OCI-LY7 (cell line): ENCODE data around the gene CUL4A.

Experiments
- EZH2phosphoT487 ChIP-seq: fragments of 200-600 bp; sonication (generic); IDR thresholded peaks from 2 replicates; pipeline ENCODE4 v1.6.1; 2018; ENCODE audit warnings: low read depth, borderline replicate concordance, mild to moderate bottlenecking, mixed run types, antibody characterized with exemption, low read length, moderate library complexity, mixed read lengths
- TF ChIP-seq, protein P1 (sequence below): fragments of 200-600 bp; sonication (generic); conservative IDR thresholded peaks from 2 replicates; pipeline ENCODE4 v1.5.1; 2014; ENCODE audit warnings: mild to moderate bottlenecking, antibody characterized with exemption, low read length, moderate library complexity, mixed read lengths

DNA sequence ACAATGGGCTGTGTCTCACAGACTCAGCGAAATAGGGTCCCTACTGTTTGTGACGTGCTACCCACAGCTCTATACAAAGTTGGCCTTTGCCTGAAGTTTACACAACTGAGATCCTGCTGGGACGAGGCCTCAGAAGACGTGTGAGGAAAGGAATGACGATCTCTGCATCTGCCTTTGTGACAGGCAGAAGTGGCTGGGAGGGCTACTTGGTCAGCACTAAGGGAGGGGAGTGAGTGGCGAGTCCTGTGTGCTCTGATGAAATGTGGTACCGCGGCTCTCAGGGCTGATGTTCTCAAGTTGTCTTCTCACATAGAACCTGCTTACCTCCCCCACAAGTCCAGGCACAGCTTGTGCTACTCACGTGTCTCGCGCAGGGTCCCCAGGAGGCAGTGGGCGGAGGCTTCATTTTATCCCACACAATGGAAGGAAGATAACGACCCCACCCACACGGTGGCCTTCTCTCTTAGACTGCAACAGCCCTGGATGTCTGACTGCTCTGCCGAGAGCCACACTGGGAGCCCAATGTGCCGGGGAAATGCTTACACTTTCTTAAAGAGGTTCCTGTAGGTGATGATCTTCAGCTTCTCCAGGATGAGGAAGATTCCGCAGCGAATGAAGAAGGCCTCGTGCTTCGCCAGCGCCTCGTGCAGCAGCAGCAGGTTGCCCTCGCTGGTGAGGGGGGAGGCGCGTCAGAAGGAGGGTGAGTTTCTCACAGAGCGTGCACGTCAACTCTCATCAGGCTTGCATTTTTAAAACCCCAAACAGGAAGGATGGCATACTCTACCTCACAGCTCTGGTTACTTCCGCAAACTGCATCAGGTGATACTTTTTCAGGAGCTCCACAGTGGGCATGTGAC lies 29.8 kb upstream of the CUL4A start:
- TF ChIP-seq, protein P1, sequence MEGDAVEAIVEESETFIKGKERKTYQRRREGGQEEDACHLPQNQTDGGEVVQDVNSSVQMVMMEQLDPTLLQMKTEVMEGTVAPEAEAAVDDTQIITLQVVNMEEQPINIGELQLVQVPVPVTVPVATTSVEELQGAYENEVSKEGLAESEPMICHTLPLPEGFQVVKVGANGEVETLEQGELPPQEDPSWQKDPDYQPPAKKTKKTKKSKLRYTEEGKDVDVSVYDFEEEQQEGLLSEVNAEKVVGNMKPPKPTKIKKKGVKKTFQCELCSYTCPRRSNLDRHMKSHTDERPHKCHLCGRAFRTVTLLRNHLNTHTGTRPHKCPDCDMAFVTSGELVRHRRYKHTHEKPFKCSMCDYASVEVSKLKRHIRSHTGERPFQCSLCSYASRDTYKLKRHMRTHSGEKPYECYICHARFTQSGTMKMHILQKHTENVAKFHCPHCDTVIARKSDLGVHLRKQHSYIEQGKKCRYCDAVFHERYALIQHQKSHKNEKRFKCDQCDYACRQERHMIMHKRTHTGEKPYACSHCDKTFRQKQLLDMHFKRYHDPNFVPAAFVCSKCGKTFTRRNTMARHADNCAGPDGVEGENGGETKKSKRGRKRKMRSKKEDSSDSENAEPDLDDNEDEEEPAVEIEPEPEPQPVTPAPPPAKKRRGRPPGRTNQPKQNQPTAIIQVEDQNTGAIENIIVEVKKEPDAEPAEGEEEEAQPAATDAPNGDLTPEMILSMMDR, result no peak
- no peak for TF ChIP-seq EZH2phosphoT487
